Epithelial cell of prostate (primary cell): ENCODE results near the gene GPD1.
"Not testable (repeated sequence)": the region's sequence is repeated elsewhere in the genome, so short reads cannot be mapped to it uniquely, and the experiment has no call there.

Experiments used
- DNase-seq: peaks from one replicate; pipeline ENCODE4 v3.0.0-alpha.2; 2011; ENCODE audit warnings: low read depth, low spot score
- H3K27ac ChIP-seq: fragments of 450-650 bp; 2 replicates; pipeline ENCODE4 v1.5.1; 2017; ENCODE audit warnings: mild to moderate bottlenecking

GPD1 gene

DNA sequence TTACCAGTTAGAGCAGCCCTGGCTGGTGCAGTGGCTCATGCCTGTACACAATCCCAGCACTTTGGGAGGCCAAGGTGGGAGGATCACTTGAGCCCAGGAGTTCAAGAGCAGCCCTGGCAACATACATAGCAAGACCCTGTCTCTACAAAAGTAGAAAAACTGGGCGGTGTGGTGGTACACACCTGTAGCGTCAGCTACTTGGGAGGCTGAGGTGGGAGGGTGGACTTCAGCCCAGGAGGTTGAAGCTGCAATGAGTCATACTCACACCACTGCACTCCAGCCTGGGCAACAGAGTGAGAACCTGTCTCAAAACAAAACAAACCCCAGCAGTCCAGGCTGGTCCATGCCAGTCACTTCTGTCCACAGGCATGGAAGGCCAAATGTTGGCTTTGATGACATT lies 15.6 kb downstream of the GPD1 start:
- no peak for DNase-seq
- H3K27ac ChIP-seq: no peak overlapping the region

DNA sequence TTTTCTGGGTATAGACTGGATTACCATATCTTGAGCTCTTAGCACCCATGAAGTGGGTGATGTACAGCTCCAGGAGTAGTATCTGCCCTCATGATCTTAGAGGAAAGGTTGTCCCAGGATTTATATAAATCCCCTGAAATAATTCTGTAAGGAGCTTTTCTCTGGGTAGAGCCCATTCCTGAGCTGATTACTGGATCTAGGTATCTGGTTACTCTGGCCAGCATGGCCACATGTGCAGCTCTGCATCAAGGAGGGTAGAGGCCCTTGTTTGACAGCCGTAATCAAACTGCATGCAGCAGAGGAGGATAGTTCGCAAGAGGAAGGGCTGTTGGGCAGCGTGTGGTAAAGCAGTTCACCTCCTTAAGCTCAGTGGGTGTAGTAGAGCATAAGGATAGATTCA lies 16.7 kb downstream of the GPD1 start:
- no peak overlapping the region for H3K27ac ChIP-seq
- no peak for DNase-seq

DNA sequence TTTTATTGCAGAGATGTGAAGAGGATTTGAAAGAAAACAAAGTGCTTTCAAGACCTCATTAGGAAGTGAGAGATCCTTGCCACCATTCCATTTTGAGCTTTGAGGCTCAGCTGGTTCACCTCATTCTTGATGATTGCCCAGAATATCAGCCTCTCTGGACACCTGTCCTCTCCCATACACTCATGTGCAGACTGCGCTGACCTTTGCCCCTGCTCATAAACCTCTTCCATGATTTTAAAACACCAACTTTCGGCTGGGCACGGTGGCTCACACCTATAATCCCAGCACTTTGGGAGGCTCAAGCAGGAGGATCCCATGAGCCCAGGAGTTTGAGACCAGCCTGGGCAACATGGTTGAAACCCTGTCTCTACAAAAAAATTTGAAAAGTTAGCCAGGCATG lies 17.1 kb downstream of the GPD1 start:
- no peak overlapping the region for H3K27ac ChIP-seq
- DNase-seq: no peak

DNA sequence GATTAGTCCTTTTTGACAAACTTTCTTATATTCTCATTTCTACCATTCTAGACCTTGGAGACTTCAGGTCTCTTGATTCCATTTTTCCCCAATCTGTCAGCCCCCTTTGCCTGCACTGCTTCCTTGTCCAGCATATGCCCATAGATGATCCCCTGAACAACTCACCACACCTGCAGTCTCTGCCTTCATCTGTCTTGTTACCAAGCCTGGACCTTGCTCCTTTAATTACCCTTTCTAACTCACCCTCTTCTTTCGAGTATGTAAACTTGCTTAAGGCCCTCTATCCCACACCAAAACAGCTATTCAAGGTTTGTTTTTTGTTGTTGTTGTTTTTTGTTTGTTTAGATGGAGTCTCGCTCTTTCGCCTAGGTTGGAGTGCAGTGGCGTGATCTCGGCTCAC lies 17.8 kb downstream of the GPD1 start:
- H3K27ac ChIP-seq: no peak overlapping the region
- DNase-seq: no peak

DNA sequence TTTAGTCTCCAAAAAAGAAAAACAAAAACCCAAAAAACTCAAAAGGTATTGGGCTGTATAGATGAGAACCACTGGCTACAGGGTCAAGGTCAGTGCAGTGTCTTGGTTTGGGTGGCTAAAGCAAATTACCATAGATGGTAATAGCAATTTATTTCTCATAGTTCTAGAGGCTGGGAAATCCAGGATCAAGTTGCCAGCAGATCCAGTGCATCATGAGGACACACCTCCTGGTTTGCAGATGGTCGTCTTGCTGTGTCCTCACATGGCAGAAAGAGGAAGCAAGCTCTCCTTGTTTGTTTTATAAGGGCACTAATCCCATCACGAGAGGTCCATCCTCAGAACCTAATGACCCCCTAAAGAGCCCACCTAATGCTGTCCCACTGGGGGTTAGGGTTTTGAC lies 19.4 kb downstream of the GPD1 start:
- no peak overlapping the region for H3K27ac ChIP-seq
- no peak for DNase-seq

DNA sequence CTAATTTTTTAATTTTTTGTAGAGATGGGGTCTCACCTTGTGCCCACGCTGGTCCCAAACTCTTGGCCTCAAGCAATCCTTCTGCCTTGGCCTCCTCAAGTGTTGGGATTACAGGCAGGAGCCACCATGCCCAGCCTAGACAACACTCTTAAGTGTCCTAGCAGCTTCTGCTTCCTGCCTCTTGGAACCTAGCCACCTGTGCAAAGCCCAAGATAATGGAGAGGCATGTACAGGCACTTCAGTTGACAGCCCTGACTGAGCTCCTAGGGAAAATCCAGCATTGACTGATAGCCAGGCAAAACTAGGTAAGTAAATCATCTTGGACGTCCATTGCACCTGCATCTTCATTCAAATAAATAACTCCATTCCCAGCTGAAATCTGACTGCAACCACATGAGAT lies 23.7 kb downstream of the GPD1 start:
- no peak for DNase-seq
- H3K27ac ChIP-seq: no peak overlapping the region

DNA sequence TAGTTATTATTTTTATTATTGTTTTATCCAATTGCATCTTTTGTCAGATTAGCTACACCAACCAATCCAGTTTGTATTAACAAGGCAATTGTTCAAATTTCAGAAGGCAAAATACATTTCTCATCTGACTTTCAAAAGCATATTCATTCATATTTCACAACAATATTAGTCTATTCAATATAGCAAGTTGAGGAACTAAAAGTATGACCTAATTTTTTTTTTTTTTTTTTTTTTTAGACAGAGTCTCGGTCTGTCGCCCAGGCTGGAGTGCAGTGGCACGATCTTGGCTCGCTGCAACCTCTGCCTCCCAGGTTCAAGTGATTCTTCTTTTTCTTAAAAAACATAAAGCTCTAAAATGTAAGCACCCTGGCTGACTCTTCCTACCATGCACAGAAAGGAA lies 25.5 kb downstream of the GPD1 start:
- no peak for DNase-seq

DNA sequence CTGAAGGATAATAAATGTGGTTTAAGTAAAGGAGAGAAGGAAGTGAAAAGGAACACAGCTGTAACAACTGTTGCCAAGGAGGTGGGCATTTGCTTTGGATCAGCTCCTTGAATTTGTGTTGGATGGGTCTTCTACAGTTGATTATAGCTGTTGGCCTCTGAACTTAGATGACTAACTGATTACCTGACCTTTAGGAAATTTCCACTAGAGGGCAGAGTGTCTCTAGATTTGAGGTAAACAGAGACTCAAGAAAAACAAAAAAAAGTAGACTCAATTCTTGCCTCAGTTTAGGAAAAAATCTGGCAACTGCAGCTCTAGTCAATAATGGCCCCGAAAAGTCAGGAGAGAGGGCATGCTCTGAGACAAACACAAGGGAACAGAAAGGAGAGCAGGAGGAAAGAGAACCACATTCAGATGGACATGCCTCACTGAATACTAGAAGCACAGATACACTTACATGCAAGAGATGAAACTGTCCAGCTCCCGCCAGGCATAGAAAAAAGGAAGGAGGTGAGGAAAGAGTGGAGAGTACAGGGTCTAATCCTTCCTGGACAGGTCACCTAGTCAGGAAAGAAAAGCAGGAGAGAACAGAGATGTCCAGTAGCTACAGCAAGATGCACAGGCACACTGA lies 28.8 kb downstream of the GPD1 start:
- no peak for DNase-seq
- no peak overlapping the region for H3K27ac ChIP-seq

More for the DNA sequence above, 25.5 kb downstream of the GPD1 start:
- H3K27ac ChIP-seq: no peak overlapping the region

DNA sequence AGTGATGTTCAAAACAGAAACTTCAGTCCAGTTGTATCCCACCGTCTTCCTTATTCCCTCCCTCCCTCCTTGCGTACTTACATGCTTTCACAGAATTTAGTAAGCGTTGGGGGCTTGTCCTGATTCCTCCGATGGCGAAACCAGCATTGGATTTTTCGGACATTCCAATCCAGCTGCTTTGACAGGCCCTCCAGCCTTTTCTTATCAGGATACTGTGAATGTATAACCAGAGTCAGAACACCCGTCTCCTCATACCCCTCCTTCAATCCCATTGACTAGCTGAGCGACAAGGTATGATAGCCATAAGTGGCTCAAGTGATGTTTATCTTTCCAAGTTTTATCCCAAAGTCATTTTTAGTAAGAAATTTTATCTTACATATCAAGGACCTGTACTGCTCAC lies 39.2 kb downstream of the GPD1 start:
- DNase-seq: no peak

DNA sequence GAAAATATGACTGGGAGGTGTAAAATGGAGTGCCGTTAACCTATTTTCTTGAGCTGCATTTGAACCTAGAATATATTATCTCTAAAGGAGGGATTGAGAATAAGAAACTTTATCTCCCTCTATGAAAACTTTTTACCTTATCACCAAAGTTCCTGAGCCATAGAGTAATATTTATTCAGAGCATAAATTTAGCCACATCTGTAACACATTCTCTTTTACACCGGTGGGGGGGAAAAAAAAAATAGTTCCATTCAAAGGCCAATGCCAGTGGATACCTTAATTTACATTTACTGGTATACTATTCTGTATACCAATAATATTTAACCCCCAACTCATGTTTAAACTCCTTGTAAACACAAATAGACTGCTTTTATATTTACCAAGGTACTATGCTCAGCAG lies 41.6 kb downstream of the GPD1 start:
- DNase-seq: no peak
- no peak overlapping the region for H3K27ac ChIP-seq

More for the DNA sequence above, 39.2 kb downstream of the GPD1 start:
- no peak overlapping the region for H3K27ac ChIP-seq

DNA sequence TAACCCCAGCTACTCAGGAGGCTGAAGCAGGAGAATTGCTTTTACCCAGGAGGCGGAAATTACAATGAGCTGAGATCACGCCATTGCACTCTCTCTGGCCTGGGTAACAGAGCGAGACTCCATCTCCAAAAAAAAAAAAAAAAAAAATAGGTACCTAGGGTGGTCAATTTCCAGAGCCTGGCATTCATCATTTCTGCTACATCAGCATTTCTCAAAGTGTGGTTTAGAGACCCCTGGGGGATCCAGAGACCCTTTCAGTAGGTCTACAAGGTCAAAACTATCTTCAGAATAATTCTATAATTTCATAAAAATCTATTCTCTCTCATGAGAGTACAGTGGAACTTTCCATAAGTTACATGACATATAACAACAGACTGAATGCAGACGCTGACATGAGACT lies 43.5 kb downstream of the GPD1 start:
- no peak overlapping the region for H3K27ac ChIP-seq
- no peak for DNase-seq

DNA sequence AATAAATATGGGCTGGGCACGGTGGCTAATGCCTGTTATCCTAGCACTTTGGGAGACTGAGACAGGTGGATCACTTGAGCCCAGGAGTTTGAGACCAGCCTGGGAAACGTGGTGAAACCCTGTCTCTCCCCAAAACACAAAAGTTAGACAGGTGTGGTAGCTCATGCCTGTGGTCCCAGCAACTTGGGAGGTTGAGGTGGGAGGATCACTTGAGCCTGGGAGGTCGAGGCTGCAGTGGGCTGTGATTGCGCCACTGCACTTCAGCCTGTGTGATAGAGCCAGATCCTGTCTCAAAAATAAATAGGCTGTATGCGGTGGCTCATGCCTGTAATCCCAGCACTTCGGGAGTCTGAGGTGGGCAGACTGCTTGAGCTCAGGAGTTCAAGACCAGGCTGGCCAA lies 44.2 kb downstream of the GPD1 start:
- not testable (repeated sequence) for H3K27ac ChIP-seq, DNase-seq

DNA sequence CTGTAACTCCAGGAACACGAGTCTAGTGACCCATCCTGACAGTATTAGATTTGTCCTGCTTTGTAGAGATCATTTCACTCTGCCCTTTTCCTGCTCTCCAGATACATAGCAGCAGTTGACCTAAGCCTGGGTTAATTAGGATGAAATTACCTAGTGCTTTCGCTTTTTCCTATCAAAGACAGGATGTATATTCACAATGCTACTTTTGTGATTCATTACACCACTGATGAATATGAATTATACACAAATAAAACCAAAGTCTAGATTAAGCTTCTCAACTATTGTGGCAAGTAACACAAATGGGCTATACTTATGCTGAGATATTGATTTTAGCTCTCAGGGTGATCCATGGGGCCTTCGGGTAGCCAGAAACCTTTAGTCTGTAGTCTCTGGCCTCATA lies 45.5 kb downstream of the GPD1 start:
- DNase-seq: no peak
- H3K27ac ChIP-seq: no peak overlapping the region

DNA sequence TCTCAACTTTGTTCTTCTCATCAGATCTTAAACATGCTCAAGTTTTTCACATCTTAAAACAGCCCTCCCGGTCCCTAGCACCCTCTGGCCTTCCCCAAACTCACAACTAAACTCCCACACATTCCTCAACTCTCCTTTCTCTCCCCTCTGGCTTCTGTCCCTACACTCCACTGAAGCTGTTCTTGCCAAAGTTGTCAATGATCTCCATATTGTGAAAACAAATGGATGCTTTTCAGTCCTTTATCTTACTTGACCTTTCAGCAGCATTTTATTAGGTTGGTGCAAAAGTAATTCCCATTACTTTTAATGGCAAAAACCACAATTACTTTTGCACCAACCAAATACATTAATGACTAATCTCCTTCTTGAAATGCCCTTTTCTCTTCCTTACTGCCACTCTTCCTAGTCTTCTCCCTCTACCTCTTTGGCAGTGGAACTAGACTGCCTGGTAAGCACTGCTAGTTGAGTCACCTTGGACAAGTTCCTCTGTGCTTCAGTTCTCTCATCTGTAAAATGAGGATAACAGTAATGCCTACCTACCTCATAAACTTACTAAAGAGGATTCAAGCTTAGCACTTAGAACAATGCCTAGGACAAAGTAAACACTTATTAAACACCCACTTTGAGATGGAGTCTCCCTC lies 47.4 kb downstream of the GPD1 start:
- H3K27ac ChIP-seq: no peak overlapping the region
- DNase-seq: no peak

DNA sequence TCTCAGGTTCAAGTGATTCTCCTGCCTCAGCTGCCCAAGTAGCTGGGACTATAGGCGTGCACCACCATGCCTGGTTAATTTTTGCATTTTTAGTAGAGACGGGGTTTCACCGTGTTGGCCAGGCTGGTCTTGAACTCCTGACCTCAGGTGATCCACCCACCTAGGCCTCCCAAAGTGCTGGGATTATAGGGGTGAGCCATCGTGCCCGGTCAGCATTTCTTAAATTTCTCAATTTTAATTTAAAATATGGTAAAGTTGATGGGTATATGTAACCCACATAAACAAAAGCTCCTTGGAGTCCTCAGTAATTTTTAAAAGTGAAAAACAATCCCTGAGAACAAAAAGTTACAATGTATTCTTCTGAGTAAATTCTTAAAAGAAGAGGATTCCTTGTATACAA lies 51.1 kb downstream of the GPD1 start:
- not testable (repeated sequence) for DNase-seq, H3K27ac ChIP-seq

DNA sequence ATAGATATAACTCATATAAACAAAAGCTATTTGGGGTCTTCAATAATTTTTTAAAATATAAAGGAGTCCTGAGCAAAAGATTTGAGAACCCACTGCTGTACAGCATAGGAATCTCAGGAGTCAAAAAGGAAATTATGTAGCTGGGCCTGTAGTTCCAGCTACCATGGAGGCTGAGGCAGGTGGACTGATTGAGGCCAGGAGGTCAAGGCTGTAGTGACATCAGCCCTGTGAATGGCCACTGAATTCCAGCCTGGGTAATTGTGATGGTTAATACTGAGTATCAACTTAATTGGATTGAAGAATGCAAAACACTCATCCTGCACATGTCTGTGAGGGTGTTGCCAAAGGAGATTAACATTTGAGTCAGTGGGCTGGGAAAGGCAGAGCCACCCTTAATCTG lies 52.8 kb downstream of the GPD1 start:
- no peak overlapping the region for H3K27ac ChIP-seq
- no peak for DNase-seq

DNA sequence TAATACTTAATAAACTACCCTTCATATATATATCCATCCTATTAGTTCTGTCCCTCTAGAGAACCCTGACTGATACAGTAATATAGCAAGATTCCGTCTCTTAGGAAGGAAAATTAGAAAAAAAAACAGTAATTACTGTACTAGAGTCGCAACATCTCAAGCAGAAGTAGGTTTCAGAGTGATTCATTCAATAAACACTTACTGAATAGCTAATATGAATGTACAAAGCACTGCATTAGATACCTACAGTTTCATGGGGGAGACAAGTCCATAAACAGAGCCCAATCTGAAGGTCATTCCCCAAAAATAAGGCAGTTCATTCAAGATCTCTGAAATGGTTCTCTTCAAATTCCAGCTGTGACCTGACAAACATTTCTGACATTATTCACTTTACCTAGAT lies 53.5 kb downstream of the GPD1 start:
- H3K27ac ChIP-seq: no peak overlapping the region
- no peak for DNase-seq

DNA sequence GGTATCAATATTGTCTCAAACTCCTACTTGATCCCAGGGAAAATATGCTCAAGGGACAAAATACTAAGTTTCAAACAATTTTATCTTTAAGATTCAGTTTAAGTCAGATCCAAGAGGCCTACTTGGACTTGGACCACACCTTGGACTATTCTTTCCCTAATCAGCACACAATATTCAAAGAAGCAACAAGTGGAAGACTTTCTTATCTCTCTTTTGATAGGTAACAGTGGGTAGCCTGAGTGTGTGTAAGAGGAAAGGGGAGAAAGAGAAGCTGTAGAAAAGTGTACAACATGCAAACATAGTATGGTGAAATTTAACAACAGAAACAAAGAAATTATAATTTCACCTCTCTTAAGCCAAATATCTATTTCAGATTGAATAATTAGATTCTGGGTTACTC lies 56.8 kb downstream of the GPD1 start:
- H3K27ac ChIP-seq: no peak overlapping the region
- no peak for DNase-seq
